Fibroblast of skin of right biceps (primary cell): Measurements from ENCODE around the gene TFF2.

ENCODE experiments used
- DNase-seq: peaks from one replicate; pipeline ENCODE4 v3.0.0-alpha.2; 2013

TFF2 gene, protein sequence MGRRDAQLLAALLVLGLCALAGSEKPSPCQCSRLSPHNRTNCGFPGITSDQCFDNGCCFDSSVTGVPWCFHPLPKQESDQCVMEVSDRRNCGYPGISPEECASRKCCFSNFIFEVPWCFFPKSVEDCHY

DNA sequence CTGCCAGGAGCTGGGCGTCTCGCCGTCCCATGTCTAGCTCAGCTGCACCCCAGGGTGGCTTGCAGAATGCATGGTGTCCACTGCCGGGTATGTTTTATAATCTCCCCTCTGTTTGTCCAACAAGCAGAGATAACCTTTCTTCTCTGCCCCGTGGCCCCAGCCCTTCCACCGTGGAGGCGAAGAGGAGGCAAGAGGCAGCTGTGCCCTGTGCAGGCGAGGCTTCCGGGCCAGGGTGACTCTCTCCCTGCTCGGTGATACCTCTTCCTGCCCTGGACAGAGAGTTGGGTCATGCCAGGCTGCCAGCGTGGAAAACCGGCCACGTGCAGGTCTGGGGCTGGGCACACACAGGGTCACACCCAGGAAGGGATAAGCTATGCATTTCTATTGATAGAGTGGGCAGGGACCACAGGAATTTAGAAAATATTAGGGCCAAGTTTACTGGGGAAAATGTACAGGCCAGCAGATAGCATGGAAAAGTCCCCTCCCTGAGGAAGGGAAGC lies at the start of gene TFF2:
TFF2 (minus strand) TSS at position 68 of the 500 bp plus-strand sequence; CDS start at position 31, 37 bp downstream.
- DNase-seq, result no peak

DNA sequence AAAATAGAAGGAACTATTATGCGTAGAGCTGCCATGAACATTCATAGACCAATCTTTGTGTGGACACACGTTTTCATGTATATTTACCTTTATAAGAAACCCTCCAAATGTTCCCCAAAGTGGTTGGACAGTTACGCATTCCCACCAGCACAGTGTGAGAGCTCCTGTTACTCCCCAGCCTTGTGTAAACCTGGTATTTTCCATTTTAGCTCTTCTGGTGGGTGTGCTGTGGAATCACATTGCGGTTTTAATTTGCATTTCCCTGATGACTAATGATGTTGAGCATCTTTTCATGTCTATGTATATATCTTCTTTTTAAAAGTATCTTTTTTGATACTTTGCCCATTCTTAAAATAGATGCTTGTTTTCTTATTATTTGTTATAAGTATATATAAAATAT lies 49.7 kb upstream of the TFF2 start:
- DNase-seq, result peak; percentile 22

DNA sequence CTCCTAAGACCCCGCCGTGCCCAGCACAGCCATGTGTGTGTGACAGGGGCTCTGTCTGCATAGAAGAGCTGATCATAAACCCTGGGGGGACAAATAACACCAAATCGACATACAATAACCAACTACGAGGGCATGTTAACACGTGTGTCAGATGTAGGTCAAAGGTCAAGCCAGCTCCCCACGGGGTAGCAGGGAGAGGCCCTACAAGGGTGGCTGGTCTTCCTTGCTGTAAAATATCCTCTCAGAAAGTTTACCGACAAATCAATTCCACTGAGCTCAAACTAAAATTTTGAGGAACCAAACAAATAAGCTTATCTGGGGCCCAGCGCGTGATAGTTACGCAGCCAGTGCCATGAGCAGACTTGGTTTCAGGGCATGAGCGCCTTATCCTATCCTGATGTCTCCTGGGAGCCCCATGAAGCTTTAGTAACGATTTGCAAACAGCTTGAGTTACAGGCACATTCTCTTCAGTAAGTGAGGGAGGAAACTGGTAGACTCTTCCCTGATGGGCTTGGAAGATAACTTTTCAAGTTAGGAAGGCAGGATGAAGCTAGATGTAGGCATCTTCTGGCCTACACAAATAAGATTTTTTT lies 47.7 kb upstream of the TFF2 start:
- no peak for DNase-seq

DNA sequence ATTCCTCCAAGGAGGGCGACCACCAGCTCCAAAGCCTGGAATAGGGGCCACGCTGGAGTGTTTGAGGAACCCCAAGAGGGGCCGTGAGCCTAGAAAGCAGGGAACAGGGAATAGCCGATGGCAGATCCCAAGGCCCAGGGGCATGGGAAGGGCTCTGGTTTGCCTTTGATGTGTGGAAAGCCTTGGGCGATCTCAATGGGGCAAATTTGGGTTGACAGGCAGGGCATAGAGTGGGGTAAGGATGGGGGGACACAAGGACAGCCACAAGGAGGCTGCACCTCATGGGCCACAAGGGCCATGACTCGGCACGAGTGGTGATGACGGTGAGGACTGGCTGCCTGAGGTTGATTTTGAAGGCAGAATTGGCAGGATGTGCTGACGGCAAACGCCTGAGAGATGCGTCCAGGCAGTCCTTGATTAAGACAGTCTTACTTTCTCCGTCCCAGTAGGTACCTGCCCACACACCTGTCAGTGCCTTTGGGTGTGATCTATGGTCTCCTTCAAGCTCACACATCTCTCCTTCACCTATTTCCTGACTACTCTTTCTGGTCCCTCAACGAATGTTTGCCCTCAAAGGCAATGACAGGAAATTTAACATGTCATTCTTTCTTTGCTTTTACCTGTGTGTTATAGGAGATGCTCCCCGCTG lies 47.1 kb upstream of the TFF2 start:
- DNase-seq, result no peak

DNA sequence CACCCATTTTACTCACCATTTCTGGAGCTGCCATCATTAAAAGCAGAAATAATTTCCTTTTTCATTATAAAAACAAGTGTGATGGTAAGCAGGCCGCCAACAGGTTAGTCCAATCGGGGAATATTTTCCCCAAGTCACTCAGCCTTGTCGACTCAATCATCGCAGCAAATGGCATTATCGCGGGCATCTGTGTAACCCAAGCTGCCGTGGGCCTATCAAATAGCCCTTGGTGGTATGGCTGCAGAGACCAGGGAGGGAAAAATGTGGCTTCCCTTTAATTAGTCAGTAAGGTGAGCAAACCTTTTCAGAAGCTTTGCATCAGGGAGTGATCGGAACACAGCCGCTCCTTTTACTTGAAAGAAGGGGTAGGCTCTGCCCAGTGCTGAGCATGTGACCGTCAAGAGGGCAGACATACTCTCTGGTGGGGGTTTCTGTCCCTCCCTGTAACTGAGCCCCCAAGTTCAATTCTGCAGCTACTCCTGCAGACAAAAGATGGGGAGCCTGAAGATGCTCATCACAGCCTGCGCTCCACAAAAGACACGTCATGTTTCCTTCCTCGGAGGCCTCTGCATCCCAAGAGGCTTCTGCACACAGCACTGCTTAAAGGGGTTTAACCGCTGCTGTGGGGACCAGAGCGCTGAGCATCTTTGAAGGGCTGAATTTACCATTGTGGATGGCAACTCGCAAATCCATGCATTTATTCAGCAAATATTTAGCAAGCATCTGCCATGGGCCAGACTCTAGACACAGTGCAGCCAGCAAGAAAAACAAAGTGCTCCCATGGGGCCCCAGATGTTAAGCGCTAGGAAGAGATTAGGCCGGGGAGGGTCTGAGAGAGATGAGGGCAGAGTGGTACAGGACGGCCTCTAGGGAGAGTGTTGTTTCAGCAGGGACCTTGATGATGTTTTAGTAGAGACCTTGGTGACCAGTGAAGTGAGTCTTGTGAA lies 46.3 kb upstream of the TFF2 start:
- no peak for DNase-seq

DNA sequence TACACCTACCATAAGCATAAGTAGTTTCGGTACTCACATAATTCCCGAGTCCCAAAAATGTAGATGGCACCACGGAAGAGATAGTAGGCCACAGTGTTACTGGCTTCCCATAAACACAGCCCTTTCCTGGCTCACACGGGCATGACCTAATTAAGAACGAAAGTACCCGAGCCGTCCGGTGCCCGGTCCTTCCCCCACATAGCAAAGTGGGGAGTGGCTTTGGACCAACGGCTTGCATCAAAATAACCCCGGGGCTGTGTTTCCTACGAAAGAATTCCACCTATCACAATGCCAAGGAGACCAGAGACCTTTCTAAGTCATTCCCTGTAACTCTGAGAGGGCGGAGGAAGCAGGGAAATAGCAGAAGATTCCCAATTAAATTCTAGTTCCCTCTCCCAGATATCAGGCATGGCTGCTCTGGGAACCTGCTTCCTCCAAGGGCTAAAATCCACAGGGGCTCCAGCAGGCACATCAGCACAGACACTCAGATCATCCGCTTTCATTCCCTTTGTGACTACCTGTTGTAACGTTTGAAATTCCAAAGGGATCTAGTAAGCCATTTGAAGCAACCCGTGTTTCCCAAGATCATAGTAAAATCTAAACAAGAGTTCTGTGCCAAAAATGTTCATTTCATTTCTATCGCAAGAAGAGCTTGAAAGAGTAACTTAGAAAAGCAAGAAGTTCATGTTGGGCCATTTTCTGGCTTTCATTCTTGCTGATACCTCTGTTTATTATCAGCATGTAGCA lies 45.3 kb upstream of the TFF2 start, which contains the start of gene TMPRSS3:
TMPRSS3 (minus strand) TSS at position 148 of the 747 bp plus-strand sequence. CDS start 635 bp downstream, outside the sequence.
- DNase-seq, result no peak

DNA sequence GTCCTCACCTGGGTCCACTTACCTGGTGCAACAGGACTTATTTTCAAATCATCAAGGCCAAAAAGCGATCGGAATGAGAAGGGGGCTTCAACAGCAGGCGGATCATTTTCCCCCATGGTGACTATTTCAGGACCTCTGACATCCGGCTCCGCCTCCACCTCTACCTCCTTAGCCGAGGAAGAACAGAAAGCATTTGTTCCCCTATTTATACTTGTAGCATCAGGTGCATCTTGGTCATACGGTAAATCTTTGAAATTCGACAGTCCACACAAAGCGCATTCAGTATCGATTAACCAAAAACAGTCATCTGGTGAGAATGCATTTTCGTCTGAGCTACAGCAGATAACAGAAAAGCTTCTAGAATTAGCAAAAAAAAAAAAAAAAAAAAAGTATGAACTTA lies 44.5 kb upstream of the TFF2 start:
- DNase-seq, result no peak

DNA sequence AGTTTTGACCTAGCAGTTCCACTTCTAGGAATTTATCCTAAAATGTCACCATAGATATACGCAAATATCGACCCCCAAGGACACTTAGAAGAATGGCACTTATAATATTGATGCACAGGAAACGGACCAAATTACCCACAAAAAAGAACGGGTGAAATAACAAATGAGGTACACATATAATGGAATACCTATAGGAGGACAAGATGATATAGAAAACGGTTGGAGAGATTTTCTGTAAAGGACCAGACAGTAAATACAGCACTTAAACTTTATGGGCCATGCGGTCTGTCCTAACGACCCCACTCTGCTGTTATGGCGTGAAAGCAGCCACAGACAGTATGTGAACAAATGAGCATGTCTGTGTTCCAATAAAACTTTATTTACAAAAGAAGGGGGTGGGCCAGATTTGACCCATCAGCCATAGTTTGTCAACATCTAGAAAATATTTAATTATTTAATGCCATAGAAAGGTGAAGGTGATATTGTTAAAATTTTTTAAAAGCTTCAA lies 42.7 kb upstream of the TFF2 start:
- DNase-seq, result no peak

DNA sequence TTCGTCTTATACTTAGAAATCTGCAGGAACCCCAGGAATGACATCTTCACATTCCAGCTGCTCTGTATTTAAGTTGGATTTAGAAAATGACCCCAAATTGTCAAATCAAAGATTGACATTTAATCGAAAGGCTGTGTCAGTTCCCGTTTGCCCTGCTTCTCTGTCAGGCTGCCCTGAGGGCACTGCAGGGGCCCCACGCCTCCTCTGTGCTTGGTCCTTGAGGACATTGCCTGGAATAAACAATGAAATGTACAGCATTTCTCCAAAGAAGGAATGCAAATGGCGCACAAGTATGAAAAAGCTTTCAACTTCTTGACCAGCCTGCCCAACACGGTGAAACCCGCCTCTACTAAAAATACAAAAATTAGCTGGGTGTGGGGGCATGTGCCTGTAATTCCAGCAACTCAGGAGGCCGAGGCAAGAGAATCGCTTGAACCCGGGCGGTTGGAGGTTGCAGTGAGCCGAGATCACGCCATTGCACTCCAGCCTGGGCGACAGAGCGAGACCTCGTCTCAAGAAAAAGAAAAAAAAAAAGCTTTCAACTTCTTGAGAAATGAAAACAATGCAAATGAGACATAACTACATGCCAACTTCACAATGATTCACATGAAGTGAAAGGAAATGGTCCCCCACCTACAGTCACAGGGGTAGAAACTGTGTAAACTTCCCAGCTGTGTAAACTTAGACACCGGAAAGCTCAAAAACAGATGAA lies 42.1 kb upstream of the TFF2 start:
- no peak for DNase-seq

DNA sequence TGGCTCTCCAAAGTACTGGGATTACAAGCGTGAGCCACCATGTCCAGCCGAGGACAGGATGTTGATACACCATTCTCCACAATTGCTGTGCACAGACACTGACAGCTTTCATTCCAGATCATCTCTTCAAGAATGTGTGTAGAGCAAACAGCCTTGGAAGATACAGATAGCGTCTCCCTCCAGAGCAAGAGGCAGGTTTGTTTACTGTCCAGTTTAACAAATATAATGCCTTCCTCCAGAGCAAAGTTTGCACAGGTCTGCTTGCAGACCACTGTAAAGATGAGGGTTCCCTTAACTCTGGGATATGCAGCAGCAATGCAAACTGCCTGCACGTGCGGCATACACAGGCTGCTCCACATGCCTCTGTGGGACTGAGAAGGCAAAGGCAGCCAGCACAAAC lies 40.5 kb upstream of the TFF2 start:
- DNase-seq, result no peak

DNA sequence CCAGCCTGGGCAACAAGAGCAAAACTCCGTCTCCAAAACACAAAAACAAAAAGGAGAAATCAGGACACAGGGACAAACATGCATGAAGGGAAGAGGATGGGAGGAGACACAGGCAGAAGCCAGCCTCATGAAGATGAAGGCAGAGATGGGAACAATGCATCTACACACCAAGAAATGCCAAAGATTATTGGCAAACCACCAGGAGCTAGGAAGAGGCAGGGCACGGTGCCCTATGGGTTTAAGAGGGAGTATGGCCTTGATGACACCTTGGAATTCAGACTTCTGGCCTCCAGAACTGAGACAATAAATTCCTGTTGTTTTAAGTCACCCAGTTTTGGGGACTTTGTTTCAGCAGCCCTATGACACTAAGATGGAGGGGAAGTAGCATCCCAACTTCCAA lies 39.9 kb upstream of the TFF2 start:
- DNase-seq, result no peak

DNA sequence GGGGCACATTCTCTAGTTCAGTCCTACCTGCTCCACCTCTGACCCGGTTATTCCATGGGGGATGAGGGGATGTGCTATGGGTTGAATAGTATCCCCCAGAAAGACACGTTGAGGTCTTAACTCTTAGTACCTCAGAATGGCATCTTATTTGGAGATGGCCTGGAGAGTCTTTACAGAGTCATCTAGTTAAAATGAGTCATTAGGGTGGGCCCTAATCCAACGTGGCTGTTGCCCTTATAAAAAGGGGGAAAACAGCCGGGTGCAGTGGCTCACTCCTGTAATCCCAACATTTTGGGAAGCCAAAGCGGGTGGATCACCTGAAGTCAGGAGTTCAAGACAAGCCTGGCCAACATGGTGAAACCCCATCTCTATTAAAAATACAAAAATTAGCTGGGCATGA lies 39.4 kb upstream of the TFF2 start:
- no peak for DNase-seq

DNA sequence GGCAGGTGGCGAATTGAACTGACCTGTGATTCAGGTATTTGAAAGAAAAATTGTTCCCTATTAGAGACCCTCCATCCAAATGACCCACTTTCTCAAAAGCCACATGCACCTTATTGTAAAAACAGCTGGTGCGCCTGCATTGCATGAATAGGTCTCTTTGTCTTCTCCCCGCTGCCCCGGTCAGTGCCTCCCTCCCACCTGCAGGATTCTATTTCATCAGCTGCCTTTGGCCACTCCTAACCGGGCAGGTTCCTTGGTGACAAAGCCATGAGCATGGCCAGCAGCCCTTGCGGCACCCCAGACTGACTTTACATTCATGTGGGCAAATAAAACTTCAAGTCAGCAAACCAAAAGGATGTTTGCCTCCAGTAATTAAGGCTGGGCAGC lies 38.6 kb upstream of the TFF2 start:
- no peak for DNase-seq

DNA sequence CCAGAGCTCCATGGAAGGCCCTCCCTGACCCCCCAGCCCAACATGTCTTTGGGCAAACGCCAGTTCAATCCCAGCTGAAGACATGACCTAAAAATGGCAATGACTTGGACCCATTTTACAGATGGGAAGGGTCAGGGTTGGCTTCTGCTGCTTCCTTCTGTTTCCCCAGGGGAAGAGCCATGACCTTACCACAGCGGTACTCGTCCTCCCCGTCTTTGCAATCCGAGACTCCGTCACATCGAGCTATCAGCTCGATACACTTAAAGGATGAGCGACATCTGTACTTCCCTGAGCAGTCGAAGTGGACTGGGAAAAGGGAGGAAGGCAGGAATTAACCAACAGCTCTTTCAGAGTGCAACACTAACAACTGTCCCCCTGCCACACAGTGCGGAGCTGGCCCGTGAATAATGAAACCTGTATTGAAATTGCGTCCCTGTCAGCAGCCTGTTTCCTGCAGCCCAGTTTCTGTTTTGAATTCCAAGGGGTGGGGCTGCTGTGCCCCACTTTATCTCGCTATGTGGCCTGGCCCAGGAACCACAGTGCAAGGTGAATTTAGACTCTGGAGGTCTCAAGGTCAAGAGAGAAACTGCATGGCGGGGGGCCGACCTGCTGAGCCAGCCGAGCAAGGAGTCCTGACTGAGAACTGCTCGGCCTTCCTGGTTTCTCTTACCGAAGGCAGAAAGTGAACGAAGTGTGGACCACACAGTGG lies 38.1 kb upstream of the TFF2 start:
- DNase-seq, result no peak

DNA sequence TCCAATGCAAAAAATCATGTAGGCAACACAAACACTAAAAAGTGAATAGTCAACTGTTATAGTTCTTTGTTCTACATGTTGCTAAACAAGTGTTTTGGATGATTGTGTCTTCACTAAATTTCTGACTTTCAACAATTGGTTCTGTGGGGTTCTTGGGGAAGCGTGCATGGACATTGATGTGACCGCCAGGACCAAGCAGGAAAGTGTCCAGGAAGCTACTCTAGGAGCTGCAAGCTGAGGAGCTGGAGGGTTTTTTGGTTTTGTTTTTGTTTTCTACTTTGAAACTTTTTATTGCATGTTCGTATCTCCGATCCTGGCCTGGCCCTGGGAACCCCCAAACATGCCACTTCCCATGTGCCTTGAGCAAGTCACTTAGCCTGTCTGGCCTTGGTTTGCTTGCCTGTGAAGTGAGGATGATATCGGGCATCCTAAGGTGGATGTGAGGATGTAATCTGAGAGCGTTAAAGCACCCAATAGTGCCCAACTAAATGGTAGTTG lies 37.1 kb upstream of the TFF2 start:
- DNase-seq, result no peak

DNA sequence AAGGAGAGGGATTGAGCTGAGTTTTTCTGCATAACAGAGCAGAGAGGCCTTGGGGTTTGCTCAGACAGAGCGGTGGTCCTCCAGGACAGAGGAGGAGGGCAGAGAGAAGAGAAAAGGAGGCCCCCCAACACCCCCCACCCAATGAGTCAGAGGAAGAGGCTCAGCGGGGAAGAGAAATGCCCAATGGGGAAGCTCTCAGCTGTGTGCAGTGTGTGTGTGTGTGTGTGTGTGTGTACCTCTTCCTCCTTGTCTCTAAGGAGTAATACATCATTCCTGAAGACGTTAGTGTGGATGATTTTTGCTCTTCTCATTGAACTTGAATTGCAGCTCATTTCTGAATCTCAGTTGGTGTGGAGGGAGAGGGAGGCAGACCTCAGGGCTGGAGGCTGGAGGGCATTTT lies 36.4 kb upstream of the TFF2 start:
- no peak for DNase-seq

DNA sequence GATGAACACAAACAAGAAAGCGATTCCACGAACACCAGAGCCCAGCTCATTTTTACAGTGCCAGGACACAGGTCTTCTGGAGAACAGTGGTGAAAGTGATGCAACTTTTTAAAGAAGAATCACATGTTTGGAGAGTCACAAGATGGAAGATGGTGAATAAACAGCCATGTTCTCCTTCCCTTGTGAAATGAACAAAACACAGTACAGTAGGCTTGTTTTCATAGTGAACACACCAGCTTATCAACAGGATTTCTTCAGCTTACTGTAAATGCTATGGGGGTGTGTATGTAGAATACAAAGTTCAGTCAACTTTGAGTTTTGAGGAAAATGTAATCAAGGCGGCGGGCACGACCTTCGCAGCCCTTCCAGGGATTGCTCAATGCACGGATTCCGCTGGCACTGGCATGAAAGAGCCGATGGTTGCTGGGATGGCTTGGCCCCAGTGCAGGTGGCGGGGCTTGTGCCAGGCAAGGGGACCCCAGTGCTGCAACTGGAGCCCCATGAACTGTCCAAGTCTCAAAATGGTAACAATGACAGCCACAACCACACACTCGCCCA lies 35.3 kb upstream of the TFF2 start:
- no peak for DNase-seq

DNA sequence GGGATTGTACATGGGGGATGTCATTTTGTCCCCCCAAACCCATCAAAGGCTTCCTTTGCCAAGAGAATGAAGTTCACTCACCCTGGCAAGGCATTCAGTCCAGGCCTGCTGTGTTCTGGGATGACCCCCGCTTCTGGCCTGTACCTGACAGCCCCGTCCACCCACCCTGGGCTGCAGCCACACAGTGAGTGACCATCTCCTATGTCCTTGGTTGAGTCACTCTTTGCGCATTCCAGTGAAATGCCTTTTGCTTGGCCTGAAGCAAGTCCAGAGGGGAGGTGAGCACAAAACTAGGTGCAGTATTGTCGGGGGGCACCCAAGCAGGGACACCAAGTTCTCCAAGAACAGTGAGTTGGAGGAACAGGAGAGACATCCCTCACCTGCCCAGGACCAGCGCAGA lies 34.8 kb upstream of the TFF2 start:
- no peak for DNase-seq

DNA sequence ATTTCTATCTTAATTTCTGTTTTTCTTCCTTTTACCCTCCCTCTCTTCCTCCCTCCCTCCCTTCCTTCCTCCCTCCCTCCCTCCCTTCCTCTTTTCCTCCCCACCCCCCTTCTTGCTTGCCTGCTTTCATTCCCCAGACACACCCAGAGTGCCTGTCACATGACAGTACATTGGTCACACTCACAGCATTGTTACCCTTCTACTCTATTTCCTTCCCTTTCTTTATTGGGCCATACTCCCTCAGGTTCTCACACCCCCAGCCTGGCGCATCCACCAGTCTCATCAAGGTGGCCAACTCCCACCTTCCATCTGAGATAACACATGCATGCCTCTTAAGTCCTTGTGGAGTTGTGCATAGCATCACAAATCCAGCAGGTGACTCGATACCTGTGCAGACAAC lies 34.2 kb upstream of the TFF2 start:
- no peak for DNase-seq

DNA sequence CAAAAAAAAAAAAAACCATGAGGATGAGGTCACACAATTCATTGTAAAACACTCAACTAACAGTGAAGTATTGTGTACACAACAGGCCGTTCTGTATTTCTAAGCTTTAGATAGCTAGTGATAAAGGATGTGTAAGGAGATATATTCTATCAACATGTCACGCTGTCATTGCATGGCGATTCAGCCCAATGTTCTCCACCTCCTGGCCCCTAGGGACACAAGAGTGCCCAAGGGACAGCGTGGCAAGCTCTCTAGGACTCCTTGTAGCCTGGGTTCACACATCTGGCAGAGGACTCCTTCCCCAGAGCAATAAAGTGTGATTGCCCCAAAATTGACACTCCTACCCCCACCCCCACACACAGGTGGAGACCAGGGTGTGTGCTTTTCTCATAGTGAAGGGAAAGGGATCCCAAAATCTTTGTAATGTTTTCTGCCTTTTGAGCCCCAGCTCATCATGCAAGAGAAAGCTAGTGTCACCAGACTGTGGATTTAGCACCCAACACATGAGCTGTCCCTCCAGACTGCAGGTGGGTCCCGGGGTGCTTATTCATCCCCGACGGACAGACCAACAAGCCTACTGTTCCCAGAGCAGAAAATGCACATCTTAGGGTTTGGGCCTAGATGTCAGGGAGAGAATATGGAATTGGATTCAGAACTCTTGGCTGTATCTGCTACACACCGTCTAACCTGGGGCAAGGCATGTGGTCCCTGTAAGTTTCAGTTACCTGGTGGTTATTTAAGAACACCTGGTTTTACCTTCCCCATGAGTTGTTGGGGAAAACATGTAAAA lies 33.6 kb upstream of the TFF2 start:
- DNase-seq, result no peak
